A673 (cell line): ENCODE data around the gene SYNE1. TPM values are rescaled to one million over a fixed set of nuclear protein-coding genes. Genes with fewer than 3 reads are reported as not detected.

Experiments
- BruUV-seq: library from RNA; stranded (reverse); fragments of 400-500 nt; replicated peaks from 2 replicates; lab custom pipeline; 2021; lab: Mats Ljungman, UMichigan
- CTCF ChIA-PET: fragments of 300-600 bp; sonication (Branson Sonifier 250); formaldehyde crosslinking; loops from one replicate; lab custom pipeline; 2022; ENCODE audit warnings: antibody characterized with exemption; lab: Charles Lee
- POLR2A ChIA-PET: fragments of 300-600 bp; sonication (Branson Sonifier 250); formaldehyde crosslinking; loops from one replicate; lab custom pipeline; 2022; ENCODE audit warnings: antibody characterized with exemption; ENCODE audit not compliant: low non-redundant PET; lab: Charles Lee
- DNase-seq: peaks from one replicate; pipeline ENCODE4 v3.0.0-alpha.2; 2015; ENCODE audit warnings: low spot score
- H3K27ac ChIP-seq: fragments of 200-600 bp; sonication (generic); 2 replicates; pipeline ENCODE4 v1.5.1; 2016; ENCODE audit warnings: mixed run types, low read depth, mild to moderate bottlenecking, mixed read lengths, antibody characterized with exemption, low read length; ENCODE audit not compliant: poor library complexity, severe bottlenecking
- H3K27me3 ChIP-seq: fragments of 200-600 bp; sonication (generic); replicated peaks from 2 replicates; pipeline ENCODE4 v1.6.1; 2017; ENCODE audit warnings: mixed run types, low read depth, mild to moderate bottlenecking, mixed read lengths, antibody characterized with exemption, low read length; ENCODE audit not compliant: insufficient read depth, poor library complexity
- H3K36me3 ChIP-seq: fragments of 200-600 bp; sonication (generic); 2 replicates; pipeline ENCODE4 v1.6.1; 2016; ENCODE audit warnings: mixed run types, mild to moderate bottlenecking, mixed read lengths, antibody characterized with exemption, low read length; ENCODE audit not compliant: insufficient read depth, poor library complexity, severe bottlenecking
- H3K4me1 ChIP-seq: fragments of 200-600 bp; sonication (generic); 2 replicates; pipeline ENCODE4 v1.6.1; 2017; ENCODE audit warnings: mixed run types, mild to moderate bottlenecking, mixed read lengths, antibody characterized with exemption, low read length; ENCODE audit not compliant: insufficient read depth, poor library complexity, severe bottlenecking
- H3K4me3 ChIP-seq: fragments of 200-600 bp; sonication (generic); 2 replicates; pipeline ENCODE4 v1.5.1; 2016; ENCODE audit warnings: low read depth, mixed run types, mild to moderate bottlenecking, mixed read lengths, low read length; ENCODE audit not compliant: poor library complexity, severe bottlenecking
- H3K9me3 ChIP-seq: fragments of 200-600 bp; sonication (generic); 2 replicates; pipeline ENCODE4 v1.6.1; 2016; ENCODE audit warnings: mixed run types, low read depth, mild to moderate bottlenecking, mixed read lengths, antibody characterized with exemption, low read length; ENCODE audit not compliant: poor library complexity, severe bottlenecking
- CTCF ChIP-seq: fragments of 300-800, 200-600 bp; sonication (generic); conservative IDR thresholded peaks from 2 replicates; pipeline ENCODE4 v1.5.1; 2017; ENCODE audit warnings: low read depth, mild to moderate bottlenecking, antibody characterized with exemption, low read length, moderate library complexity, mixed read lengths
- EZH2 ChIP-seq: fragments of 200-600 bp; sonication (generic); IDR thresholded peaks from 2 replicates; pipeline ENCODE4 v1.6.1; 2017; ENCODE audit warnings: borderline replicate concordance, low read depth, mild to moderate bottlenecking, mixed read lengths, antibody characterized with exemption, low read length; ENCODE audit not compliant: poor library complexity, severe bottlenecking
- intact Hi-C: fragments of 100-400 bp; cut with micrococcal nuclease; formaldehyde crosslinking; loops from one replicate; pipeline ENCODE4 v1.10.0; 2022; ENCODE audit not compliant: unreplicated experiment
- total RNA-seq: library from RNA; stranded (reverse); gene quantifications from 2 replicates; pipeline ENCODE4 v1.2.3, GENCODE V29; 2021

Gene SYNE1
- total RNA-seq, 1 experiment from 2014 or later: 12.1 TPM

GRCh38 chr6:152273002-152273401 is 364.2 kb downstream of the SYNE1 start:
- CTCF ChIA-PET: no interaction called here
- intact Hi-C loops: loop anchor here (10.0 kb wide), 1 partner anchor 682 kb away; no protein-coding TSS in a partner anchor

GRCh38 chr6:152272486-152272885 is 364.7 kb downstream of the SYNE1 start:
- DNase-seq: no peak

More at GRCh38 chr6:152273002-152273401, 364.2 kb downstream of the SYNE1 start:
- no peaks in the 10 kb centered on the region for H3K9me3 ChIP-seq
- no peak for TF ChIP-seq EZH2
- TF ChIP-seq CTCF: no peak
- POLR2A ChIA-PET: no interaction called here
- DNase-seq: no peak
- no TSS peak for BruUV-seq
- no peak overlapping the region for H3K4me3 ChIP-seq
- H3K36me3 ChIP-seq: no peaks in the 10 kb centered on the region
- H3K4me1 ChIP-seq: peaks cover 39% of the 10 kb centered on the region
- no peaks in the 10 kb centered on the region for H3K27me3 ChIP-seq
- H3K27ac ChIP-seq: no peak overlapping the region

GRCh38 chr6:152271776-152272464 is 365.2 kb downstream of the SYNE1 start:
- Histone ChIP-seq H3K9me3 (no peaks in the 10 kb centered on the region), H3K27me3 (no peaks in the 10 kb centered on the region), H3K4me3 (no peak overlapping the region), H3K36me3 (no peaks in the 10 kb centered on the region), H3K4me1 (peaks cover 39% of the 10 kb centered on the region), H3K27ac (no peak overlapping the region)
- intact Hi-C loops: loop anchor here (10.0 kb wide), 1 partner anchor 683 kb away; no protein-coding TSS in a partner anchor
- TF ChIP-seq EZH2 (no peak), CTCF (no peak; the same call in 1 of the 2 replicates)
- no TSS peak for BruUV-seq
- peak; percentile 70 for DNase-seq
- POLR2A ChIA-PET: no interaction called here
- CTCF ChIA-PET: interaction anchor here (0.5 to 0.7 kb wide), 2 partner anchors 30 to 695 kb away, joined by 3 to 4 read pairs; no protein-coding TSS in a partner anchor

More at GRCh38 chr6:152272486-152272885, 364.7 kb downstream of the SYNE1 start:
- POLR2A ChIA-PET: no interaction called here
- CTCF ChIA-PET: no interaction called here
- Histone ChIP-seq H3K4me3 (no peak overlapping the region), H3K9me3 (no peaks in the 10 kb centered on the region), H3K4me1 (peaks cover 39% of the 10 kb centered on the region), H3K27me3 (no peaks in the 10 kb centered on the region), H3K36me3 (no peaks in the 10 kb centered on the region), H3K27ac (no peak overlapping the region)
- TF ChIP-seq EZH2 (no peak), CTCF (no peak)
- no TSS peak for BruUV-seq
- intact Hi-C loops: loop anchor here (10.0 kb wide), 1 partner anchor 682 kb away; no protein-coding TSS in a partner anchor
